HUES48 (cell line): ENCODE data around the gene XRCC5.
"Not testable (repeated sequence)": the region's sequence is repeated elsewhere in the genome, so short reads cannot be mapped to it uniquely, and the experiment has no call there.

Source experiments
- H3K27ac ChIP-seq: one replicate; pipeline ENCODE4 v1.7.0; 2013; ENCODE audit warnings: low read depth, low read length, inconsistent platforms
- H3K27me3 ChIP-seq: 2 replicates; pipeline ENCODE4 v1.6.1; 2013; ENCODE audit warnings: mild to moderate bottlenecking, low read length; ENCODE audit not compliant: control insufficient read depth, insufficient read depth
- H3K36me3 ChIP-seq: 2 replicates; pipeline ENCODE4 v1.6.1; 2013; ENCODE audit warnings: low read length; ENCODE audit not compliant: control insufficient read depth, insufficient read depth
- H3K4me1 ChIP-seq: 2 replicates; pipeline ENCODE4 v1.6.1; 2013; ENCODE audit warnings: mild to moderate bottlenecking, low read length; ENCODE audit not compliant: control insufficient read depth, insufficient read depth
- H3K4me3 ChIP-seq: 2 replicates; pipeline ENCODE4 v1.5.1; 2013; ENCODE audit warnings: mild to moderate bottlenecking, low read depth, low read length
- H3K9ac ChIP-seq: 2 replicates; pipeline ENCODE4 v1.6.1; 2013; ENCODE audit warnings: mild to moderate bottlenecking, low read depth, low read length, moderate library complexity
- H3K9me3 ChIP-seq: 2 replicates; pipeline ENCODE4 v1.6.1; 2013; ENCODE audit warnings: low read length; ENCODE audit not compliant: control insufficient read depth, insufficient read depth

XRCC5 gene

DNA sequence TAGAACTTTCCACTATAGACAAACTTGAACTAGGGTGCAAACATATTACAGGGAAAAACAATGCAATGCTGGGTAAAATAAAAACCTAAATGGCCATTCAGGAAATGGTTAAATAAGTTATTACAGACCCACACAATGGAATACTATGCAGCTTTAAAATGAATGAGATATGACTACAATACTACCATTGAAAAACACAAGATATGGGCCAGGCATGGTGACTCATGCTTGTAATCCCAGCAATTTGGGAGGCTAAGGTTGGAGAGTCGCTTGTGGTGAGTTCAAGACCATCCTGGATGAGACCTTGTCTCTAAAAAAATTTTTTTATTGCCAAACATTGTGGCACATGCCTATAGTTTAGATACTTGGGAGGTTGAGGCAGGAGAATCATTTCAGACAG lies 34.4 kb upstream of the XRCC5 start:
- H3K27ac ChIP-seq: no peak overlapping the region
- peaks cover 6% of the 10 kb centered on the region; the same call in 1 of the 2 replicates for H3K36me3 ChIP-seq
- no peaks in the 10 kb centered on the region for H3K9me3 ChIP-seq
- H3K4me3 ChIP-seq: no peak overlapping the region
- H3K27me3 ChIP-seq: no peaks in the 10 kb centered on the region
- no peak overlapping the region for H3K9ac ChIP-seq
- H3K4me1 ChIP-seq: no peaks in the 10 kb centered on the region

GRCh38 chr2:216075510-216076485 lies 33.4 kb upstream of the XRCC5 start:
- Histone ChIP-seq H3K27me3 (no peaks in the 10 kb centered on the region), H3K27ac (no peak overlapping the region), H3K36me3 (peaks cover 6% of the 10 kb centered on the region; the same call in 1 of the 2 replicates)

GRCh38 chr2:216078776-216079175 lies 30.4 kb upstream of the XRCC5 start:
- Histone ChIP-seq H3K27me3 (no peaks in the 10 kb centered on the region), H3K9me3 (no peaks in the 10 kb centered on the region), H3K4me3 (no peak overlapping the region), H3K4me1 (peaks cover 16% of the 10 kb centered on the region), H3K9ac (no peak overlapping the region), H3K36me3 (peaks cover 3% of the 10 kb centered on the region; the same call in 1 of the 2 replicates), H3K27ac (no peak overlapping the region)

More at GRCh38 chr2:216075510-216076485, 33.4 kb upstream of the XRCC5 start:
- no peaks in the 10 kb centered on the region for H3K4me1 ChIP-seq
- no peak overlapping the region for H3K9ac ChIP-seq
- H3K9me3 ChIP-seq: no peaks in the 10 kb centered on the region
- no peak overlapping the region for H3K4me3 ChIP-seq

GRCh38 chr2:216080048-216080447 lies 29.1 kb upstream of the XRCC5 start:
- not testable (repeated sequence) for H3K9ac ChIP-seq

GRCh38 chr2:216081012-216081411 lies 28.1 kb upstream of the XRCC5 start:
- Histone ChIP-seq H3K9me3 (no peaks in the 10 kb centered on the region), H3K27ac (peak overlapping the region; percentile 64), H3K27me3 (no peaks in the 10 kb centered on the region), H3K9ac (peak overlapping the region; percentile 88), H3K36me3 (no peaks in the 10 kb centered on the region), H3K4me1 (peaks cover 25% of the 10 kb centered on the region), H3K4me3 (peak overlapping the region; percentile 98)

More at GRCh38 chr2:216080048-216080447, 29.1 kb upstream of the XRCC5 start:
- not testable (repeated sequence) for H3K27me3 ChIP-seq, H3K36me3 ChIP-seq, H3K27ac ChIP-seq, H3K4me3 ChIP-seq, H3K9me3 ChIP-seq
- H3K4me1 ChIP-seq: peaks cover 25% of the 10 kb centered on the region

DNA sequence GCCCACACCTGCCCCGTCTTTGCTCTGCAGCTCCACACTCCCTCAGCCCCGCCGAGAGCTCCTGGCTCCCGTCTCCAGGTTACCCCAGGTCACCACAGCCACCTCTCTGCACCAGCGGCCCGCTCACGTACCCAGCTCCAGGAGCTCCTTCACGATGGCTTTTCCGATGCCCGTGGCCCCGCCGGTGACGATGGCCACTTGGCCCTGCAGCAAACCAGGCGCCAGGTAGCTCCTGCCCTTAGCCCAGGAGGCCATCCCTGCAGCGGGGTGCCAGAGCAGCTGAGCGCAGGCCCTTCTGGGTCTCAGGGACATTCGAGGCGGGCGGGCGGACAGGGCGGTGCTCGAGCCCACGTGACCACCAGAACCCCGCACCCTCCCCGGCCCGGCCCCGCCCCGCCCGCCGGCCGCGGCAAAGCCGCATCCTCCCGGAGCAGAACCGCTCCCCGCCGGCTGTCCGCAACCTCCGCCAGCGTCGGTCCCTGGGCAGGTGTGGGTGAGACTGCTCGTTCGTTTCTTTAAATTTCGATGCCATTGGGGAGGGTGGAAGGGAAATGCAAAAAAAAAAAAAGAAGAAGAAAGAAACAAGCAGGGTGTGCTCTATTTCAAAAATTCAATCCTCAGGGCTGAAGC lies 27.5 kb upstream of the XRCC5 start, which contains the start of the genes PECR and TMEM169:
TSS of gene PECR (minus strand) at position 323 of the 630 bp plus-strand sequence. CDS start at position 255, 68 bp downstream.
TSS of gene TMEM169 (plus strand) at position 433 of the 630 bp plus-strand sequence. CDS start 14,045 bp downstream, outside the sequence.
- H3K4me1 ChIP-seq: peaks cover 25% of the 10 kb centered on the region
- H3K9me3 ChIP-seq: no peaks in the 10 kb centered on the region
- H3K9ac ChIP-seq: peak within 1 kb of the TSS; percentile 88
- peak within 1 kb of the TSS; percentile 98 for H3K4me3 ChIP-seq
- no peaks in the 10 kb centered on the region for H3K27me3 ChIP-seq
- peak within 1 kb of the TSS; percentile 76 for H3K27ac ChIP-seq
- no peaks in the 10 kb centered on the region for H3K36me3 ChIP-seq

DNA sequence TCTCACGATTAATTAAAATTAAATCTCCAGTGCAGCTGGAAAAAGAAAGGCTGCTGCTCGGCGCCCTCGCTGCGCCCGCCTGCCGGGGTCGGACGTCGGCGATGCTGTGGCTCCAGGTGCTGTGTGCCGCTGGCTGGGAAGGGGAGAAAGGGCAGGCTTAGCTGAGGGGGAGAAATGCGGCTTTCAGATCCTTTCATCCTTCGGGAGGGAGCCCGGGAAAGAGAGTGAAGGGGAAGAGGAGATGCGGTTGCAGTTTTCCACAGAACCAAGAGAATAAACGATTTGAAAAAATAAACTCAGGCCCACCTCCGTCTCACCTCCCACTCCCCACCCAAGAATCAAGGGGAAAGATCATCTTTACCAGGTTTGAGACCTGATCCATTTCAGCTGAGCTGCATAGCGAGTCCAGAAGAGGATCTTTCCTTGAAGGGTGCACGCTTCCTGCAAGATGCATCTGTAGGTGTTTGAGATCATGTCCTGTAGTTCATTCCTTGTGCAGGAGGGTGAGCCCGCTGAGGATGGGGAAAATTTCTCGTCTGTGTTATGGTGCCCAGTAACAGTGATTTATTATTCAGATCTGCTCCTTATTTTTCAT lies 26.9 kb upstream of the XRCC5 start:
- Histone ChIP-seq H3K9me3 (no peaks in the 10 kb centered on the region), H3K36me3 (no peaks in the 10 kb centered on the region), H3K9ac (peak overlapping the region; percentile 64), H3K27ac (peak overlapping the region; percentile 76), H3K4me3 (peak overlapping the region; percentile 98), H3K4me1 (peaks cover 25% of the 10 kb centered on the region), H3K27me3 (no peaks in the 10 kb centered on the region)

DNA sequence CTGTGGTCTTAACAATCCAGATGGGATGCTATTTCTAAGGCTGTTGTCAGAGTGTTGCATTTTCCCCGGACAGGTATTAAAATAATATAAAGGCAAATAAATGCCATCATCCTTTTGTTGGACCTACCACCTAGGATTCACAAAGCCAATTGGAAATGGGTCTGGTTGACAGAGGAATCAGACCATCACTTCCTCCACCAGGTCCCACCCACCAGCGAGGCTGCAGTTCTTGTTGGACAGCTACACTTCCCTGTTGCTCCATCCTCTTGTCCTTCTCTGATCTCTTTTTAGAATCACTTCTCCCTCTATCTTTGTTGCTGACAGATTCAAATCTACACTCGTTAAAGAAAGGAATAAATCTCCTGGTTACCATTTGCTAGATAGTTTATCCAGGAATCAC lies 26.3 kb upstream of the XRCC5 start:
- H3K9me3 ChIP-seq: no peaks in the 10 kb centered on the region
- H3K27me3 ChIP-seq: no peaks in the 10 kb centered on the region
- H3K9ac ChIP-seq: no peak overlapping the region
- H3K27ac ChIP-seq: peak overlapping the region; percentile 1
- H3K4me1 ChIP-seq: peaks cover 25% of the 10 kb centered on the region
- peak overlapping the region; percentile 98 for H3K4me3 ChIP-seq
- no peaks in the 10 kb centered on the region for H3K36me3 ChIP-seq

GRCh38 chr2:216083464-216084281 lies 25.5 kb upstream of the XRCC5 start:
- Histone ChIP-seq H3K9me3 (no peaks in the 10 kb centered on the region), H3K36me3 (no peaks in the 10 kb centered on the region), H3K27me3 (no peaks in the 10 kb centered on the region), H3K4me1 (peaks cover 25% of the 10 kb centered on the region), H3K9ac (no peak overlapping the region), H3K4me3 (no peak overlapping the region), H3K27ac (peak overlapping the region; percentile 87)

DNA sequence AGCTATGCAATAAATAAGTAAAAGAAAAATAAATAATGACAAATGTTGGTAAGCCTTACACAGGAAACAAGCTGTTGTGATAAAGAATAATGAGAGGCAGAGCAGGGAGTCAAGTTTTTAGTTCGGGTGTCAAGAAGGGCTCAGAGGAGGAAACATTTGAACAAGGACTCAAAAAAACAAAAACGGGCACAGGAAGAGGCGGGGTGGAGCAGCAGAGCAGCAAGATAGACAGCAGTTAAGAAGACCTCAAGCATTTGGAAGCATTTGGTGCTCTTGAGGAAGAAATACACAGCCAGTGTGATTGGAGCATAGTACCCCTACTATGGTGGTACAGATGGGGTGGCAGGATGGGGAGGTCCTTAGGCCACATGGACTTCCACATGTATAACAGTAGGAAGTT lies 24.6 kb upstream of the XRCC5 start:
- Histone ChIP-seq H3K4me3 (no peak overlapping the region), H3K9ac (no peak overlapping the region), H3K4me1 (peaks cover 25% of the 10 kb centered on the region), H3K36me3 (no peaks in the 10 kb centered on the region), H3K27me3 (no peaks in the 10 kb centered on the region), H3K9me3 (no peaks in the 10 kb centered on the region), H3K27ac (peak overlapping the region; percentile 87)
